NCI-H774 (cell line): ENCODE results near the gene ESYT1.

ENCODE experiments used
- DNase-seq: peaks from one replicate; lab custom pipeline; 2025; lab: John Stamatoyannopoulos, UW

Gene ESYT1

DNA sequence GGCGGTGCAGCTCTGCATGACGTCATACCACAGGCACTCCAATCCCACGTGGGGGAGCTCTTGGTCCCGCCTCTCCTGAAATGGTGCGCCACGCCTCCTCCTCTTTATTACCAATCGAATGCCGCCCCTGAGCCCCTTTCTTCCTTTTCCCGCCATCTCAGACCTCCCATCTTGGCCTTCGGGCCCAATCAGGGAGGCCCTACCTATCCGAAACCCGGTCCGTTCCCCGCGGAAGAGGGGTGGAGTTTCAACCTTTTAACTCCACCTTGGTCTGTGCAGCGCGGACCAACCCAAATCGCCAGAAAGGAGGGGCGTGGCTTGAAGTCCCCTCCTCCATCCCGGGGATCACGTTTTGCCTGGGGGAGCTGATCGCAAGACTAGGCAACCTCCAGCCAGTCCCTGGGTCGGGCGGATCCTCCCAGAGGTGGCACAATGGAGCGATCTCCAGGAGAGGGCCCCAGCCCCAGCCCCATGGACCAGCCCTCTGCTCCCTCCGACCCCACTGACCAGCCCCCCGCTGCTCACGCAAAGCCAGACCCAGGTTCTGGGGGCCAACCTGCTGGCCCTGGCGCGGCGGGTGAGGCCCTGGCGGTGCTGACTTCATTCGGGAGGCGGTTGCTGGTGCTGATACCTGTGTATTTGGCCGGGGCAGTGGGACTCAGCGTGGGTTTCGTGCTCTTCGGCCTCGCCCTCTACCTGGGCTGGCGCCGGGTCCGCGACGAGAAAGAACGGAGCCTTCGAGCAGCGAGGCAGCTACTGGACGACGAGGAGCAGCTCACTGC is at the start of gene ESYT1:
Gene ESYT1 (plus strand): TSS at position 380 of the 782 bp plus-strand sequence. CDS start 53 bp downstream, at position 433.
- DNase-seq: peak; percentile 100

DNA sequence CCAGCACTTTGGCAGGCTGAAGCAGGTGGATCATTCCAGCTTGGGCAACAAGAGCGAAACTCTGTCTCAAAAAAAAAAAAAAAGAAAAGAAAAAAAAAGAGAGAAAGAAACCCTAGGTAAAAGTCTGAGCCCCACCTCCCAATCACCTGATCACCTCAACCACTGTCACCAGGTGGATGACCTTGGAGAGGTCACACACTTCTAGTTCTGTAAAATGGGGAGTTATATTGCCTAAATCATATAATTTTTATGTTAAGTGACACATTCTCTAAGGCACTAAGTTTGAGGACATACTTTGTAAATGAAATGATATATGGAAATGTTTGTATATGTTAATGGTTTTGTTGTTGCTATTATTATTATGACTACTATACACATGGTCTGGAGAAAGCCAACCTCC is 49.6 kb upstream of the ESYT1 start:
- DNase-seq: no peak

- peak; percentile 64 for DNase-seq
Observed at GRCh38 chr12:56078931-56079722, 48.9 kb upstream of the ESYT1 start.

DNA sequence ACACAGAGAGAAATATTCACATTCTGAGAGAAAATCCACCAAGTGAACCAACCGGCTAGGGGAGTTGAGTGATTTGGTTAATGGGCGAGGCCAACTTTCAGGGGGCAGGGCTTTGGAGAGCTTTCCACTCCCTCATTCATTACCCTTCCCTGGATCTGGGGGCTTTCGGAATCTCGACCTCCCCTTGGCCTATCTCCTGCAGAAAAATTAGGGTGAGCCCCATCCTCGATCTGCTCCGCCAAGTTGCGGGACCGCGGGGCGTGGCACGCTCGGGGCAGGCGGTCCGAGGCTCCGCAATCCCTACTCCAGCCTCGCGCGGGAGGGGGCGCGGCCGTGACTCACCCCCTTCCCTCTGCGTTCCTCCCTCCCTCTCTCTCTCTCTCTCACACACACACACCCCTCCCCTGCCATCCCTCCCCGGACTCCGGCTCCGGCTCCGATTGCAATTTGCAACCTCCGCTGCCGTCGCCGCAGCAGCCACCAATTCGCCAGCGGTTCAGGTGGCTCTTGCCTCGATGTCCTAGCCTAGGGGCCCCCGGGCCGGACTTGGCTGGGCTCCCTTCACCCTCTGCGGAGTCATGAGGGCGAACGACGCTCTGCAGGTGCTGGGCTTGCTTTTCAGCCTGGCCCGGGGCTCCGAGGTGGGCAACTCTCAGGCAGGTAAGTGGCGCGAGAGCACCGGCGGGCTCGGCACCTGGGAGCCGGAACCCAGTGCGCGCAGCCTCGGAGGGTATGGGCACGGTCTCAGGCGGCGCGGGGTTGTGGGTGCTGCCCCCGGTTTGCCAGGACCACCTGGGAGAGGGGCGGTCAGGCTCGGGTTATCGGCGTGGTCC is 48.1 kb upstream of the ESYT1 start, which contains the start of gene ERBB3:
Gene ERBB3 (plus strand): TSS at position 443 of the 833 bp plus-strand sequence. CDS start 136 bp downstream, at position 579.
- peak; percentile 65 for DNase-seq

GRCh38 chr12:56080556-56081138 is 47.4 kb upstream of the ESYT1 start:
- DNase-seq: no peak

DNA sequence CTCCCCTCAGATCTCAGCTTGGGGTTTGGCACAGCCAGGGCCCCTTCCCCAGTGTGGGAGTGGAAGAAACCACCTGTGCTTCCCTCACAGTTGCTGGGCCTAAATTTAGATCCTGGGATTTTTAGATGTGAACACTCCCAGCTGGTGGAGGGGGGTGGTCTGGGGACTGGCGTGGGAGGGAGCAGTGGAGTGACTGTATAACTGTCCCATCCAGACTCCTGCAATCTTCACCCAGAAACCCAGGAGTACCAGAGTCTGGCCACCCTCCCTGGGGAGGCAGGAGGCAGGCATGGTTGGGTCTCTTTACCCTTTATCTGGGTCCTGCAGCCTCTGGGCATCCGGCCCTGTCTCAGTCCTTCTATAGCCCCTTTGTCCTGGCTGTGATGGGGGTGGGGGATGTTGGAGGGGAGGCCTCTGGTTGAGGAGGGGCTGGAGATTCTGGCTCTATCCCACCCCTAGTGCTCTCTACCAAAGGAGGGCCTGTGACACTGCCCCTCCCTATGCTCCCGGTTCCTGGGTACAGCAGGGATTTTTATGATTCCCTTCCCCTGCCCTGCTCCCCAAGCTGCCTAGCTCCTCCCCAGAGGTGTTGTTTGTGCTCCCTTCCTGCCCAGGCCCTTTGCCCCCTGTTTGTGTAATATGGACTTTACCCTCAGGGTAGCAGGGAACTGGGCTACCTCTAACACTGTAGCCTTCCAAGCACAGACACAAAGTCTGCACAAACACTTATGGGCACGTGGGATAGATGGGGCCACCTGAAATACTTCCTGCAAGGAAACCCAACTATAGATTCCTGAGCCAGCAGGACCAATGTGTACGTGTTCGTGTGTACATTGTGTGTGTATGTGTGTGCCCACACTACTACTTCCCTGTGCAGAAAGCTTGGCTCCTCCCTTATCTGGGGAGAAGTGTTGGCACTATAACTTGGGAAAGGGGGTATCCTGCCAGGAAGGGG is 46.4 kb upstream of the ESYT1 start:
- no peak for DNase-seq

GRCh38 chr12:56082382-56082781 is 45.7 kb upstream of the ESYT1 start:
- DNase-seq: no peak

DNA sequence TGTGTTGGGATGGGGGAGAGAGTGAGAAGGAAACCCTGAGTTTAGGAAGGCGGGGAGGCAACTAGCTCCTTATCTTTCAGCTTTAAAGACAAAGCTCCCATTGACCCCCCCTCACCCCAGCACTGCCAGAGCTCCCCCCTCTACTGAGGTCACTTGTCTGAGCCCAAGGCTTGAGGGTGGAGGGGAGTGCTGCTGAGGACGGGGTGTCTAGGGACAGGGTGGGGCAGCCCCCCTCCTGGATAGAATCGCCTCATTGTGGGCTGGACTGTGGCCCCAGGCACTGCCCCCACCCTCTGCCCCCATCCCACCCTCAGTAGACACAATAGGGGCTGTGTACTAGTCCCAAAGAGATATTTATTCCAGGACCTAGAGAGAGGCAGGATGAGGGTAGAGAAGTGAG is 45.1 kb upstream of the ESYT1 start:
- no peak for DNase-seq

DNA sequence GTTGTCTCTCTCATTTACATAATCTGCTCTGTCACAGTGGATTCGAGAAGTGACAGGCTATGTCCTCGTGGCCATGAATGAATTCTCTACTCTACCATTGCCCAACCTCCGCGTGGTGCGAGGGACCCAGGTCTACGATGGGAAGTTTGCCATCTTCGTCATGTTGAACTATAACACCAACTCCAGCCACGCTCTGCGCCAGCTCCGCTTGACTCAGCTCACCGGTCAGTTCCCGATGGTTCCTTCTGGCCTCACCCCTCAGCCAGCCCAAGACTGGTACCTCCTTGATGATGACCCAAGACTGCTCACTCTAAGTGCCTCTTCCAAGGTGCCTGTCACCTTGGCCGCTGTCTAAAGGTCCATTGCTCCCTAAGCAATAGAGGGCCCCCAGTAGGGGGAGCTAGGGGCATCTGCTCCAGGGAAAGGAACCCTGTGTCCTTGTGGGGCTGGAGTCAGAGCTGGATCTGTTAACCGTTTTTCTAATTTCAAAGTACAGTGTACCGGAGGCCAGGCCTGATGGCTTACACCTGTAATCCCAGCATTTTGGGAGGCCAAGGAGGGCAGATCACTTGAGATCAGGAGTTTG is 43.0 kb upstream of the ESYT1 start:
- DNase-seq: no peak

- DNase-seq: no peak
Observed at GRCh38 chr12:56086096-56086495, 42.0 kb upstream of the ESYT1 start.

GRCh38 chr12:56086608-56087007 is 41.5 kb upstream of the ESYT1 start:
- no peak for DNase-seq

GRCh38 chr12:56087220-56087619 is 40.8 kb upstream of the ESYT1 start:
- peak; percentile 72 for DNase-seq

GRCh38 chr12:56097738-56098137 is 30.3 kb upstream of the ESYT1 start:
- no peak for DNase-seq

GRCh38 chr12:56098592-56098991 is 29.5 kb upstream of the ESYT1 start:
- DNase-seq: no peak

GRCh38 chr12:56099787-56100186 is 28.3 kb upstream of the ESYT1 start:
- no peak for DNase-seq

- DNase-seq: no peak
Observed at GRCh38 chr12:56101045-56101444, 27.0 kb upstream of the ESYT1 start.

DNA sequence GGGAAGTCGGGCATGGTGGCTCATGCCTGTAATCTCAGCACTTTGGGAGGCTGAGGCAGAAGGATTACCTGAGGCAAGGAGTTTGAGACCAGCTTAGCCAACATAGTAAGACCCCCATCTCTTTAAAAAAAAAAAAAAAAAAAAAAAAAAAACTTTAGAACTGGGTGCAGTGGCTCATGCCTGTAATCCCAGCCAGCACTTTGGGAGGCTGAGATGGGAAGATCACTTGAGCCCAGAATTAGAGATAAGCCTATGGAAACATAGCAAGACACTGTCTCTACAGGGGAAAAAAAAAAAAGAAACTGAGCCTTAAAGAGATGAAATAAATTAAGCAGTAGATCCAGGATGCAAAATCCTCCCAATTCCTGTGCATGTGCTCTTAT is 25.4 kb upstream of the ESYT1 start:
- DNase-seq: no peak

GRCh38 chr12:56103066-56103711 is 24.9 kb upstream of the ESYT1 start:
- DNase-seq: no peak

DNA sequence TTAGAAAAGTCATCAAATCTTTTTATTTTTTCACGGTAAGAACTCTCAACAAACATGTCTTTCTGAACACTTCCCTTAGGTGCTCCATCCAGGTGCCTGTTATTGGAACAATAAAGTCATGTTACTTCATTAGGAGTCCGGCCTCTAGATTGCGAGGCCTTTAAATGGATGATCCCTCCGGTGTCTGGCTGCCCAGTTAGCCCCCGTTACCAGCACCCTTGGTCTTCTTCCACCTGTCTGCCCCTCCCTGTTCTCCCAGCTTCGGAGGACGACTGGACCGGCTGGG is 24.3 kb upstream of the ESYT1 start:
- no peak for DNase-seq
